NCI-H69 (cell line): ENCODE measurements around the gene SCN9A.

Experiments
- DNase-seq: peaks from one replicate; lab custom pipeline; 2025; lab: John Stamatoyannopoulos, UW

The SCN9A gene

DNA sequence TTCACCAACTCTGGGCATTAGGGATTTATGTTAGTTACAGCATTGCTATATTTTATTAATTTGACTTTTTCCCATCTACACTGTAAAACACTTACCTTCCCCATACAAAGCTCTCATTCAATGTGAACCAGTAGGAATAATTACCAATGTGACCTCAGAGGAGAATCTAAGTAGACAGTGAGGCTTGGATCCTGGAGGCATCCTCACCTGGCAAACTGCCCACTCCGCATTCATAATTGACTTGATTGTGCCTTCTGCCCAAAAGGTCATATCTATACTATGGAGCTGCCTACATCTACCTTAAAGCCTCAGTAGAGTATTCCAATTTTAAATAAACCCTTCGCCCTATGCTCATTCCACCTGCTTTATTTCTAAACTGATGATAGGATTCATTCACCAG lies 202.5 kb downstream of the SCN9A start:
- DNase-seq, result peak; percentile 87

DNA sequence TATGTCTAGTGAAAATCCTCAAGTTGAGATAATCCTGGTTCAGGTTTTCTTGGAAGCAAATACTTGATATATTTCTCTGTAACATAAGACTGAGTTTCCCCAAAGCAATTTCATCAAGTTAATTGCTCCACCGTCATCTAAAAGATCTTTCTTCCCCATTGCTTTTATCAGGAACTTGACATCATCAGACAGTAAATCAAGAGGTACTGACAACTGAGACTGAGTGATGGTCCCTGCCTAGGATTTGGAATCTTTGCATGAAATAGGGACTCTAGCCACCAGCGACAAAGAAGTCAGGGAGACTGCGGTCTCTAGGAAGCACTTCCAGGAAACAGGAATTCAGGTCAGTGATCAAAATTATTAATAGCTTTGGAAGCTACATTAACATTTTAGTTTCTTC lies 204.5 kb downstream of the SCN9A start:
- DNase-seq, result peak; percentile 58

DNA sequence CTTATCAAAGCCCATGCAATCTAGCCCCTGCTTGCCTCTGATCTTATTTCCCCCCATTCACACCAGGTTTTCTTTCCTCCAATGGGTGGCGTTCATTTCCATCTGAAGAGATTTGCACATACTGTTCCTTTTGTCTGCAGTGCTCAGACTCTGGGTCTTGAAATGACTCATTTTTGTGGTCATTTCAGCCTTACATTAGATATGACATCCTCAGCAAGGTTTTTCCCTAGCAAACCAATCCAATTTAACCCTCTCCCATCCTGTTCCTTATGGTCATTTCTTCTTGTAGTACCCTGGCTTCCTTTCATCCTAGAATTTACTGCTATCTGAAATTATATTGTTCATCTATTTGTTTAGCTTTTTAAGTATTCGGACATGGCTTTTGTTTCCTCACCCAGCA lies 205.4 kb downstream of the SCN9A start:
- peak; percentile 81 for DNase-seq

DNA sequence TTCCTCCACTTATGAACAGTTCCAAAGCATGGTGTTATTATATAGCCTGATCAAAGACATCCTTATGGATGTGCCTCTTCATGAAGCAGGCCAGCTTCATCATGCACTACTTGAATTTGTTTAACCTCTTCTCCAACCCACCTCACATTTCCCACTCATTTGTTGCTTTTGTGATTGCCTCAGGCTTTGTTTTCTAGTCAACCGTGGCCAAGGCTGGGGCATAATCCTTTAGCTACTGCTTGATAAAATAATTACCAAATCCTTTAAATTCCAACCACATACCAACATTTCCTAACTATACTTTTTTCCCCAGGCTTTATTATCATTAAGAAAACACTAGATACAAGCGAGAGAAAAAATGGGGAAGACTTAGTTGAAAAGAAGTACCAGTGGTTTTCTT lies 208.3 kb downstream of the SCN9A start:
- DNase-seq, result peak; percentile 74

DNA sequence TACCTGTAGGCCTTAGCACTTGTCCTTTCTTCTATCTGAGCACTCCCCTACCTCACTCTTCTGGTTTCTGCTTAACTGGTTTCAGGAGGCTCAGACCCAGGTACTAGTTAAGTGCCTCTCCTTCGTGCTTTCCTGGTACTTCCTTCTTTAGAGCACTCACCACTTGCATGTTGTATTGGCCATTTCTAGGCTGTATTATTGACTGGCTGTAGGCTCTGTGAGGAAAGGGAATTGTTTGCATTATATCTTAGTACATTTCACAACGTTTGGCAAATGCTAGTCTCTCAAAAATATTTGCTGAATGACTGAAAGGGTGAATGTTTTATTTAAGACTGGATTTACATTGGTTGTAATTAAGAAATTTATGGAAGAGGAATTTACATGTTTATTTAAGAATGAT lies 212.0 kb downstream of the SCN9A start:
- DNase-seq, result no peak

DNA sequence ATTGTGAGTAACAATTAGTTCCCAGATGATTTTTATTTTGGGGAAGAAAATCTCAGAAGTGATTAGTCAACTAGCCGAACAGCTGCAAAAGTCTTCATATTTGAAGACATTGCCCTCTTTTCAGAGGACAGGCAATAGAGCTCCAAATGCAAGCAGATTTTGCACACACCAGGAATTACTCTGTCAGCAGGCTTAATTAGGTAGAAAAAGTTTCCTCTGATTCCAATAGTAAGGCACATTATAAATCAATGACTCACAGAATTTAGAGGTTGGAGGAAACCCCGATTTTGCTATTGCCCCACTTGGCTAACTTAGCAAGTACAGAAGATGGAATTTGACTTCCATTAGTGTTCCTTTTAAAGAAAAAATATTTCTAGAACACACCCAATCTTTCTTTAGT lies 217.2 kb downstream of the SCN9A start:
- no peak for DNase-seq

DNA sequence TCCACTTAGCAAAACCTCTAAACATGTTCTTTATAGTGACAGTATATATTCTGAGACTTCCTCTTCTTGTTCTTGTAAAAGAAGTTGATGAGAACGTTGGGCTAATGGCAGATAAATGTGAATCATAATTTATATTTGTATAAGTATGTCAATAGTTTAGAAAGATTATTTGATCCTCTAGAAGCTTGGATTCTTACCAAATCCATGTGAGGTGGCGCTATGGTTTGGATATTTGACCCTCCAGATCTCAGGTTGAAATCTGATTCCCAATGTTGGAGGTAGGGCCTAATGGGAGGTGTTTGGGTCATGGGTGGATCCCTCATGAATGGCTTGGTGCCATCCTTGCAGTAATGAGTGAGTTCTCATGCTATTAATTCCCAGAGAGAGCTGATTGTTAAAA lies 218.2 kb downstream of the SCN9A start:
- peak; percentile 51 for DNase-seq

DNA sequence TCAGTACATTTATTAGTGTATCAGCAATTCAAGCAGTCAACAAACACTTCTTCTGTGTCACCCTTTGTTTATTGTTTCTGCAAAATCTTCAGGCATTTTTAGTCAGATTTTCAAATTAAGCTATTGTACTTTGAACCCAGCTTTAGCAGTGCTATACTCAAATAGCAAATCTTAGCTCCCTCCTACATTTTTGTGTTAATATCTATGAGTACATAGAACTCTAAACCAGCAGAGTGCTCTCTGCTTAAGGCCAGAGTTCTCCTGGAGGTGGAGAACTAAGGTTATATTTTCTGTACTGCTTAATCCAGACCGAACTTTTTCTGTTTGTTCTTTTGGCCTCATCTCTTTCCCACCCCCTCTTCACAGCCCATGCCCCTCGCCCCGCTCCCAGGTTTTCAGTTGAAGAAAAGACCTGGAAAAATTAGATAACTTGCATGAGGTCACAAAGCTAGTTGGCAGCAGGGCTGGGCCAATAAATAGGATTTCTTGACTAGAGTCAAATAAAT lies 218.7 kb downstream of the SCN9A start:
- DNase-seq, result no peak

DNA sequence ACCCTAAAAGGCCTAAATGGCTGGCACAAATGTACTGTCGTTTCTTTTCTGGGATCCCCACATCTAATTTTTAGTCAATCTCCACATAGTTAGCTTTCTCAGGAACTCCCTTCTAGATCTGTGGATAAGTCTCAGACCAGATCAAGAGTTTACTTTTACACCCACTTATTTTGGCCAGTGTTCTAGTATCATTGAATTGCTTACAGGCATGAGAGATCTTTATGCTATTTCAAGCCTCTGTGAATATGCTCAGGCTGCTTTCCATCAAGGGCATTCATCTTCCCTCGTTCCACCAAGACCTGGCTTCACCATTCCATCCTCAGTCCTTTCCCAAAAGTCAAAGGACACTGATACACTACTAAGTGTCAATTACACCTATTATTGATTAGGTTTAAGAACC lies 220.2 kb downstream of the SCN9A start:
- no peak for DNase-seq

DNA sequence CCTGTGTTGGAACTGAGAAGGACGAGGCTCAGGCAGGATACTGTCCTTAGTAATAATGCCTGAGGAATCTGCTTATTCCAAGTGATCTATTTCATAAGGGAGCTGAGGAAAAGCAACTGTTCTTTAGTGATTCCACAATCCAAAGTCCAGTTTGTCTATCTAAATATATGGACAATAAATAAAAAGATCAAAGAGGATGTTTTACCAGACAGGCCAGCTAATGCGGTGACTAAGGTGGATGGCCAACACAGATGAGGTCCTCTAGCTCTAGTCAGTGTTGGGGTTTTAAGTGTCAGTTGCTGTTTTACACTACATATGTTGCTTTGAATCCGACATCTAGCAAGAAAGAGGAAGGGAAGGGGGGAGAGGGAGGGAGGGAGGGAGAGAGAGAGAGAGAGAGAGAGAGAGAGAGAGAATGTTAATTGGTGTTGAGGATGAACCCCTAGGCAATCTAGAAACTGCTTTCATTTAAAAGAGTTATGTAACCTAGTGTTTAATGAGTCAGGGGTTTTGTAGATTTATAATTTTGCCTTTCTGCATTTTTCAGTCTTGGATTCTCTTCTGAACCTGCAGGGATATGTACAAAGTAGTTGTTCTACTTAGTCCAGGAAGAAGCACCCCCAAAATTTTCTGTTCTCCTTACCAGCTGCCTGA lies 220.9 kb downstream of the SCN9A start:
- DNase-seq, result no peak

DNA sequence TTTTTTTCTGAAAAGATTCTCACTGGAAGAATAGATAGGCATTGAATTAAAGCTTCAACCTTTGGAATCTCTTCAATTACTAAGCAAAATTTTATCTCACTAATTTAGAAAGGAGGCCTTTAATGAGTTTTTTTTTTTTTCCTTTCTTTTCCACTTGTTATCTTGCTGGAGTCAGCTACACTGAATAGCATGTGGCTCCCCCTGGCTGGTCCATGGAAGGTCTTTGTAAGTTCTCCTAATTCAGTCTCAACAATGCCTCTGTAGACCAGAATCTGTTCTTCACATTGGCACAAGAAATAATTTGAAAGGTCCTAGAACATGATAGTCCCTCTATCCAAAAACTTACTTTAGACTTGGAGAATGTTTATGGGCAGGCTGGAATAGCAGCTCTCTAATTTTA lies 223.7 kb downstream of the SCN9A start:
- DNase-seq, result no peak

DNA sequence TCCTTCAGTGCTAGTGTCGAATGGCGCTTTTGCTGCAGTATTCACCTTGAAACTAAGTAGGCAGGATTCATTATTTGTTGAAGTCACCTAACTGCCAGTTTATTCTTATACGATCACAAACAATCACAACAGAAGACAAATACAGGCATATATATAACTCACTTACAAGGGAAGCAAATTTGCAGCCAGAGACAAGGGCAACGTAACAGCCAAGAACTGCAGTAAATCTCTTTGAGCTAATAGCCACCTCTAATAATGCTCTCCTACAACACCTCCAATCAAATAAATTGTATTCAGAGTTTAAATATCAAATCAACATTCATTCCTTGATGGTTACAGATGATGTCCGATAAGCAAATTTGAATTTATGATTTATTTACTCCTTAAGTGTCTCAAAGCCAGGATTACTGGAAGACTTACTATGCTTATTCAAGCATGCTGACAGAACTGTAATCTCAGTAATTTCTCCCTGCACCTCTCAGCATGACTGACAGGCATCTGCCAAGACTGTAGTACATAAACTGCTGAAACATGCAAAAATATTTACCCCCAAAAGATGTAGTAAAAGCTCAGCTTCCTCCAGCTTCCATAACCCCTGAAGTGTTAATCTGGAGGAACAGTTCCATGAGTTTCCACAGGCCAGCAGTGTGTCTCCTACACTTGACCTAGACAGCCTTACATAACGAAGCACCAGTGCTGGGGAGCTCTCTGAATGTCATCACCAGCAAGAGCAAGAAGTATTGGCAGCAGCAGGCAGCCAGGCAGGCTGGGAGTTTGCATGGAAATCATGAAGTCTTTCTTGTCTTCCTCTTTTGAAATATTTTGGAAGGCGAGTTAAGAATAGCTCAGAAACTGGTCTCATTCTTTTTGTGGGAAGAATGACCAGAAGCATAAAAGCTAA lies 227.0 kb downstream of the SCN9A start:
- DNase-seq, result peak; percentile 71

DNA sequence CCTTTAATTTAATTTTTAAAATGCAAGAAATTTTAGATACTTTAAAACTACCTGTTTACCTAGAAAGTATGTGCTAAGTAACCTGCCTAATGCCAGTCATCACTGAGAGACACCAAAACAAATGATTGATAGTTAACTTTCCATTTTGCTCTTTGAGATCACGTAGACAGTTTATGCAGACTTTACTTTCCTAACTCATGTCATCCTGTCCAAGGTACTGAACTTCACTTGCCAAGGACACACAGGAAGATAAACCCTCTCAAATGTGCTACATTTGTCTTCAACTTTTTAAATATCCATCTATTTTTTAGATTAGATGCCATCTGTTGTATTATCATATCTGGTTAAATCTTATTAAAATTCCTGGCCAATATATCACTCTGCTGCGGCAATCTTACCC lies 227.9 kb downstream of the SCN9A start:
- no peak for DNase-seq
